IPS-NIHi11 (cell line): Measurements from ENCODE around the gene RBM6.

Experiments used
- DNase-seq: peaks from one replicate; pipeline ENCODE4 v3.0.0; 2012; ENCODE audit warnings: mixed read lengths, low spot score

The RBM6 gene

GRCh38 chr3:50089609-50089945 lies 149.6 kb downstream of the RBM6 start:
- peak; percentile 50 for DNase-seq

- DNase-seq = no peak
Observed at GRCh38 chr3:50090984-50091383, 151.0 kb downstream of the RBM6 start.

- DNase-seq = no peak
Observed at GRCh38 chr3:50095352-50095998, 155.5 kb downstream of the RBM6 start.

- DNase-seq = no peak
Observed at GRCh38 chr3:50100386-50100785, 160.4 kb downstream of the RBM6 start.

GRCh38 chr3:50100956-50101845 lies 161.3 kb downstream of the RBM6 start:
- no peak for DNase-seq

GRCh38 chr3:50102558-50102957 lies 162.6 kb downstream of the RBM6 start:
- DNase-seq = no peak

- DNase-seq = no peak
Observed at GRCh38 chr3:50111757-50112156, 171.8 kb downstream of the RBM6 start.

- no peak for DNase-seq
Observed at GRCh38 chr3:50112462-50112861, 172.5 kb downstream of the RBM6 start.

- no peak for DNase-seq
Observed at GRCh38 chr3:50117120-50117519, 177.2 kb downstream of the RBM6 start.

- no peak for DNase-seq
Observed at GRCh38 chr3:50118237-50118636, 178.3 kb downstream of the RBM6 start.

GRCh38 chr3:50119786-50120185 lies 179.8 kb downstream of the RBM6 start:
- no peak for DNase-seq

GRCh38 chr3:50120364-50121071 lies 180.6 kb downstream of the RBM6 start:
- DNase-seq = no peak

- peak; percentile 92 for DNase-seq
Observed at GRCh38 chr3:50121072-50122032, 181.4 kb downstream of the RBM6 start.

- DNase-seq = no peak
Observed at GRCh38 chr3:50122071-50122470, 182.1 kb downstream of the RBM6 start.

- no peak for DNase-seq
Observed at GRCh38 chr3:50122661-50123391, 182.9 kb downstream of the RBM6 start.

GRCh38 chr3:50123394-50124051 lies 183.6 kb downstream of the RBM6 start:
- DNase-seq = no peak

GRCh38 chr3:50124052-50124799 lies 184.3 kb downstream of the RBM6 start:
- no peak for DNase-seq

GRCh38 chr3:50124800-50125178 lies 184.8 kb downstream of the RBM6 start:
- DNase-seq = peak; percentile 62

- no peak for DNase-seq
Observed at GRCh38 chr3:50125541-50126286, 185.8 kb downstream of the RBM6 start.
